H1 (cell line): Measurements from ENCODE around the gene CACNB2. TPM values are rescaled to one million over a fixed set of nuclear protein-coding genes. Genes with fewer than 3 reads are reported as not detected.
"Not testable (repeated sequence)": the region's sequence is repeated elsewhere in the genome, so short reads cannot be mapped to it uniquely, and the experiment has no call there.

Experiments
- CTCF ChIA-PET: fragments of 300-600 bp; sonication (Branson Sonifier 250); formaldehyde crosslinking; loops from one replicate; lab custom pipeline; 2021; ENCODE audit not compliant: partially characterized antibody; lab: Charles Lee
- POLR2A ChIA-PET: fragments of 300-600 bp; sonication (Branson Sonifier 250); formaldehyde crosslinking; loops from one replicate; lab custom pipeline; 2021; ENCODE audit warnings: inconsistent platforms; ENCODE audit not compliant: partially characterized antibody; lab: Charles Lee
- DNase-seq, 2 experiments: peaks; one replicate each; pipeline versions ENCODE4 v3.0.0 to v3.0.0-alpha.2; 2010 to 2022; ENCODE audit warnings: low spot score in 2 of 2, low read depth in 1 of 2, mixed read lengths in 1 of 2
- FAIRE-seq: peaks from 2 replicates; lab custom pipeline; 2011; peaks lifted over from hg19 to GRCh38; lab: Jason Lieb, UNC
- H2AFZ ChIP-seq: 2 replicates; pipeline ENCODE4 v1.8.1; 2012; ENCODE audit warnings: low read length, inconsistent platforms
- H2AK5ac ChIP-seq: 2 replicates; pipeline ENCODE4 v1.6.1; 2013; ENCODE audit warnings: low read depth, low read length
- H2BK120ac ChIP-seq: replicated peaks from 2 replicates; pipeline ENCODE3; 2013; ENCODE audit warnings: low read depth, low read length, inconsistent platforms
- H2BK12ac ChIP-seq: 2 replicates; pipeline ENCODE4 v1.6.1; 2013; ENCODE audit warnings: low read depth, low read length
- H2BK15ac ChIP-seq: 2 replicates; pipeline ENCODE4 v1.6.1; 2013; ENCODE audit warnings: low read length
- H2BK20ac ChIP-seq: 2 replicates; pipeline ENCODE4 v1.6.1; 2013; ENCODE audit warnings: low read length
- H2BK5ac ChIP-seq: 2 replicates; pipeline ENCODE4 v1.6.1; 2013; ENCODE audit warnings: low read depth, low read length
- H3K14ac ChIP-seq: 2 replicates; pipeline ENCODE4 v1.6.1; 2013; ENCODE audit warnings: inconsistent platforms; ENCODE audit not compliant: insufficient read length
- H3K18ac ChIP-seq: 2 replicates; pipeline ENCODE4 v1.6.1; 2013; ENCODE audit warnings: low read length; ENCODE audit errors: extremely low read depth
- H3K23ac ChIP-seq: 2 replicates; pipeline ENCODE4 v1.6.1; 2013; ENCODE audit warnings: inconsistent platforms; ENCODE audit not compliant: insufficient read length
- H3K23me2 ChIP-seq: 2 replicates; pipeline ENCODE4 v1.6.1; 2013; ENCODE audit warnings: low read depth, low read length
- H3K27ac ChIP-seq: 2 replicates; pipeline ENCODE4 v1.6.1; 2011; ENCODE audit warnings: low read depth, low read length, inconsistent platforms
- H3K27me3 ChIP-seq, 4 experiments: replicated peaks in 1 of 4; 1 replicate in 1 of 4; 2 replicates in 3 of 4; pipeline versions ENCODE4 v1.6.1 to v1.8.1; 2011 to 2013; ENCODE audit warnings: low read length in 3 of 4, mild to moderate bottlenecking in 3 of 4, inconsistent platforms in 2 of 4, mixed read lengths in 2 of 4, moderate library complexity in 1 of 4; ENCODE audit not compliant: control insufficient read depth in 3 of 4, insufficient read depth in 3 of 4; ENCODE audit errors: extremely low read depth in 1 of 4
- H3K36me3 ChIP-seq, 4 experiments: 2 replicates each; pipeline versions ENCODE4 v1.6.1 to v1.8.1; 2011 to 2013; ENCODE audit warnings: mild to moderate bottlenecking in 4 of 4, low read length in 3 of 4, moderate library complexity in 2 of 4, control low read depth in 1 of 4, inconsistent platforms in 1 of 4; ENCODE audit not compliant: insufficient read depth in 4 of 4, control insufficient read depth in 2 of 4
- H3K4ac ChIP-seq: replicated peaks from 2 replicates; pipeline ENCODE3; 2013; ENCODE audit warnings: low read length, low read depth, mixed read lengths, inconsistent platforms; ENCODE audit not compliant: insufficient read length
- H3K4me1 ChIP-seq, 4 experiments: replicated peaks in 1 of 4; 1 replicate in 1 of 4; 2 replicates in 3 of 4; pipeline versions ENCODE4 v1.6.1 to v1.8.1; 2011 to 2013; ENCODE audit warnings: low read length in 3 of 4, inconsistent platforms in 2 of 4, mixed read lengths in 1 of 4; ENCODE audit not compliant: insufficient read depth in 4 of 4, control insufficient read depth in 3 of 4
- H3K4me2 ChIP-seq, 2 experiments: 2 replicates each; pipeline versions ENCODE4 v1.6.1 to v1.8.1; 2011 to 2013; ENCODE audit warnings: low read depth in 2 of 2, low read length in 2 of 2, control low read depth in 1 of 2, inconsistent platforms in 1 of 2, mild to moderate bottlenecking in 1 of 2; ENCODE audit not compliant: insufficient read depth in 1 of 2
- H3K4me3 ChIP-seq, 4 experiments: fragments of 200-600, 300-600 bp in 1 of 4; sonication (generic), shearing (Covaris generic), sonication (Bioruptor Twin) in 1 of 4; 2 replicates each; pipeline versions ENCODE4 v1.5.1 to v1.8.1; 2011 to 2016; ENCODE audit warnings: low read length in 4 of 4, low read depth in 3 of 4, control low read depth in 2 of 4, inconsistent platforms in 2 of 4, mild to moderate bottlenecking in 2 of 4, mixed read lengths in 1 of 4, moderate library complexity in 1 of 4; ENCODE audit not compliant: insufficient read depth in 2 of 4; ENCODE audit errors: extremely low read depth in 1 of 4
- H3K56ac ChIP-seq: replicated peaks from 2 replicates; pipeline ENCODE3; 2013; ENCODE audit warnings: low read depth, mild to moderate bottlenecking, mixed read lengths, low read length, inconsistent platforms; ENCODE audit not compliant: insufficient read length
- H3K79me1 ChIP-seq: 2 replicates; pipeline ENCODE4 v1.6.1; 2013; ENCODE audit warnings: low read depth, low read length, control low read depth
- H3K79me2 ChIP-seq, 2 experiments: 2 replicates each; pipeline versions ENCODE4 v1.6.1 to v1.8.1; 2012 to 2013; ENCODE audit warnings: low read length in 2 of 2, mild to moderate bottlenecking in 2 of 2, inconsistent platforms in 1 of 2; ENCODE audit not compliant: insufficient read depth in 2 of 2, control insufficient read depth in 1 of 2
- H3K9ac ChIP-seq, 4 experiments: replicated peaks in 1 of 4; 1 replicate in 1 of 4; 2 replicates in 3 of 4; pipeline versions ENCODE4 v1.6.1 to v1.8.1; 2011 to 2013; ENCODE audit warnings: low read depth in 3 of 4, low read length in 3 of 4, control low read depth in 2 of 4, mild to moderate bottlenecking in 2 of 4, moderate library complexity in 2 of 4, inconsistent platforms in 1 of 4; ENCODE audit errors: extremely low read depth in 1 of 4
- H3K9me3 ChIP-seq, 2 experiments: 2 replicates each; pipeline versions ENCODE4 v1.6.1 to v1.8.1; 2012 to 2013; ENCODE audit warnings: mild to moderate bottlenecking in 2 of 2, moderate library complexity in 2 of 2, control low read depth in 1 of 2, inconsistent platforms in 1 of 2, low read depth in 1 of 2, low read length in 1 of 2, mixed read lengths in 1 of 2; ENCODE audit not compliant: insufficient read depth in 2 of 2
- H4K20me1 ChIP-seq, 2 experiments: replicated peaks in 1 of 2; 2 replicates each; pipeline versions ENCODE3 to v1.8.1; 2011 to 2013; ENCODE audit warnings: inconsistent platforms in 2 of 2, low read length in 2 of 2, mild to moderate bottlenecking in 1 of 2; ENCODE audit not compliant: insufficient read depth in 2 of 2, control insufficient read depth in 1 of 2
- H4K5ac ChIP-seq: 2 replicates; pipeline ENCODE4 v1.6.1; 2013; ENCODE audit warnings: low read length, low read depth, mixed read lengths, inconsistent platforms; ENCODE audit not compliant: insufficient read length
- H4K8ac ChIP-seq: 2 replicates; pipeline ENCODE4 v1.8.0; 2013; ENCODE audit warnings: mild to moderate bottlenecking, moderate library complexity, low read length, inconsistent platforms; ENCODE audit not compliant: insufficient read depth; ENCODE audit errors: extremely low read depth
- H4K91ac ChIP-seq: replicated peaks from 2 replicates; pipeline ENCODE3; 2013; ENCODE audit warnings: low read length, mixed read lengths, inconsistent platforms; ENCODE audit not compliant: insufficient read length
- WGBS, 2 experiments: shearing (Covaris generic) in 1 of 2; methylation state at CpG; one replicate each; pipeline versions ENCODE4 v1.1.6 to v1.1.7; 2013 to 2015; ENCODE audit warnings: low lambda C conversion rate in 2 of 2, mixed read lengths in 2 of 2, inconsistent platforms in 1 of 2, low coverage in 1 of 2, missing lambda C conversion rate in 1 of 2; ENCODE audit not compliant: insufficient replicate concordance in 2 of 2, insufficient coverage in 1 of 2, insufficient read length in 1 of 2; ENCODE audit errors: extremely low coverage in 1 of 2, missing lambda C conversion rate in 1 of 2; 5-methylcytosine and 5-hydroxymethylcytosine counted together
- polyA plus RNA-seq, 7 experiments: library from polyadenylated mRNA; depleted of rRNA in 3 of 7; stranded (reverse) in 5 of 7; unstranded in 2 of 7; fragments of >200 nt in 5 of 7; fragments of 200-250 nt in 2 of 7; gene quantifications; 1 replicate in 5 of 7; 2 replicates in 1 of 7; 4 replicates in 1 of 7; pipeline versions ENCODE4 v1.2.1 to v1.2.3, GENCODE V29; 2011 to 2013; ENCODE audit warnings: missing spikeins in 2 of 7, mixed read lengths in 2 of 7
- total RNA-seq: library from RNA; stranded (reverse); fragmentation: NEBNext Ultra II Directional; extraction: Animal tissue kit (Norgen Biotek cat#: 25700); gene quantifications from 2 replicates; pipeline ENCODE4 v1.2.1, GENCODE V29; 2021

Gene CACNB2
- total and polyA plus RNA-seq, 2 of the 8 experiments (the other 6 are each of a cell fraction or from before 2014, with no cell fraction given): 2.4 to 3.2 TPM

- H2BK20ac ChIP-seq, H4K5ac ChIP-seq, DNase-seq, H2AK5ac ChIP-seq, H4K91ac ChIP-seq, H3K23ac ChIP-seq, H3K4me2 ChIP-seq, H2BK15ac ChIP-seq, H4K8ac ChIP-seq, POLR2A ChIA-PET, H2AFZ ChIP-seq, H3K4me3 ChIP-seq, H3K4me1 ChIP-seq, H3K79me2 ChIP-seq, CTCF ChIA-PET, H3K9ac ChIP-seq, H2BK12ac ChIP-seq, H3K27me3 ChIP-seq, H3K27ac ChIP-seq, FAIRE-seq, H2BK120ac ChIP-seq, H2BK5ac ChIP-seq, H3K14ac ChIP-seq, H4K20me1 ChIP-seq, H3K79me1 ChIP-seq, H3K56ac ChIP-seq, H3K18ac ChIP-seq, H3K4ac ChIP-seq: not testable (repeated sequence)
- peaks cover 12 to 82% of the 10 kb centered on the region in 2 experiments for H3K9me3 ChIP-seq
- H3K23me2 ChIP-seq: peaks cover 65% of the 10 kb centered on the region; the same call in 1 of the 2 replicates
- peaks cover 0 to 12% (median 0%) of the 10 kb centered on the region in 4 experiments; a peak in 1 of 8 replicates for H3K36me3 ChIP-seq
- 88 to 100% methylated on average over 2 of the region's 2 CpGs for WGBS, 2 experiments
These were observed 430.2 kb downstream of the CACNB2 start for GRCh38 chr10:18570386-18570785.
